GM06990 (cell line): ENCODE data around the gene C4orf17.

Experiments used
- DNase-seq: peaks from one replicate; pipeline ENCODE4 v3.0.0-alpha.2; 2011; ENCODE audit not compliant: insufficient read length; ENCODE audit errors: extremely low read depth
- H3K27me3 ChIP-seq: replicated peaks from 2 replicates; pipeline ENCODE4 v1.6.0; 2011; ENCODE audit warnings: low read length; ENCODE audit not compliant: control insufficient read depth, insufficient read depth
- H3K36me3 ChIP-seq: 2 replicates; pipeline ENCODE4 v1.5.1; 2011; ENCODE audit warnings: low read length; ENCODE audit not compliant: control insufficient read depth, insufficient read depth
- H3K4me3 ChIP-seq: replicated peaks from 2 replicates; pipeline ENCODE4 v1.5.1; 2011; ENCODE audit warnings: low read depth, mild to moderate bottlenecking, control low read depth, low read length
- TF ChIP-seq, protein P1 (sequence below): IDR thresholded peaks from 2 replicates; pipeline ENCODE4 v1.5.1; 2011; ENCODE audit warnings: low read length, control low read depth, mild to moderate bottlenecking, inconsistent platforms; ENCODE audit not compliant: insufficient read depth, poor library complexity, severe bottlenecking

Gene C4orf17

DNA sequence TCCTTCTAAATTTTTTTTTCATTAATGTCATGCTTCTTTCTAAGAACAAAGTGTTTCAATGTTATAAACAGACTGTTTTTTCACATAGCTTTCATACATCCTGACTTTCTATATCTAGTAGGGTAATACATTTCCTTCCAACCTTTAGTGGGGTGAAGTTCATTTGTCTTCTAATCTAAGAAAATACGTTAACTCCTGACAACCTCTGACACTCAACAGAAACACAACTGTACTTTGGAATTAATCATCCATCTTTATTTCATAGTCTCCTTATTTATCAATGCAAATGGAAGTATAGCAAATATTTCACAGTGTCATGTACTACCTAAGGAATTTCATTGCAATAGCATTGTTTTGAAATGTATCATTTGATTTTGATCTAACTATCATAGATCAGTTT lies 61.1 kb downstream of the C4orf17 start:
- TF ChIP-seq, protein P1, sequence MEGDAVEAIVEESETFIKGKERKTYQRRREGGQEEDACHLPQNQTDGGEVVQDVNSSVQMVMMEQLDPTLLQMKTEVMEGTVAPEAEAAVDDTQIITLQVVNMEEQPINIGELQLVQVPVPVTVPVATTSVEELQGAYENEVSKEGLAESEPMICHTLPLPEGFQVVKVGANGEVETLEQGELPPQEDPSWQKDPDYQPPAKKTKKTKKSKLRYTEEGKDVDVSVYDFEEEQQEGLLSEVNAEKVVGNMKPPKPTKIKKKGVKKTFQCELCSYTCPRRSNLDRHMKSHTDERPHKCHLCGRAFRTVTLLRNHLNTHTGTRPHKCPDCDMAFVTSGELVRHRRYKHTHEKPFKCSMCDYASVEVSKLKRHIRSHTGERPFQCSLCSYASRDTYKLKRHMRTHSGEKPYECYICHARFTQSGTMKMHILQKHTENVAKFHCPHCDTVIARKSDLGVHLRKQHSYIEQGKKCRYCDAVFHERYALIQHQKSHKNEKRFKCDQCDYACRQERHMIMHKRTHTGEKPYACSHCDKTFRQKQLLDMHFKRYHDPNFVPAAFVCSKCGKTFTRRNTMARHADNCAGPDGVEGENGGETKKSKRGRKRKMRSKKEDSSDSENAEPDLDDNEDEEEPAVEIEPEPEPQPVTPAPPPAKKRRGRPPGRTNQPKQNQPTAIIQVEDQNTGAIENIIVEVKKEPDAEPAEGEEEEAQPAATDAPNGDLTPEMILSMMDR = no peak
- Histone ChIP-seq H3K4me3 (no peak overlapping the region), H3K27me3 (no peaks in the 10 kb centered on the region), H3K36me3 (no peaks in the 10 kb centered on the region)
- no peak for DNase-seq

DNA sequence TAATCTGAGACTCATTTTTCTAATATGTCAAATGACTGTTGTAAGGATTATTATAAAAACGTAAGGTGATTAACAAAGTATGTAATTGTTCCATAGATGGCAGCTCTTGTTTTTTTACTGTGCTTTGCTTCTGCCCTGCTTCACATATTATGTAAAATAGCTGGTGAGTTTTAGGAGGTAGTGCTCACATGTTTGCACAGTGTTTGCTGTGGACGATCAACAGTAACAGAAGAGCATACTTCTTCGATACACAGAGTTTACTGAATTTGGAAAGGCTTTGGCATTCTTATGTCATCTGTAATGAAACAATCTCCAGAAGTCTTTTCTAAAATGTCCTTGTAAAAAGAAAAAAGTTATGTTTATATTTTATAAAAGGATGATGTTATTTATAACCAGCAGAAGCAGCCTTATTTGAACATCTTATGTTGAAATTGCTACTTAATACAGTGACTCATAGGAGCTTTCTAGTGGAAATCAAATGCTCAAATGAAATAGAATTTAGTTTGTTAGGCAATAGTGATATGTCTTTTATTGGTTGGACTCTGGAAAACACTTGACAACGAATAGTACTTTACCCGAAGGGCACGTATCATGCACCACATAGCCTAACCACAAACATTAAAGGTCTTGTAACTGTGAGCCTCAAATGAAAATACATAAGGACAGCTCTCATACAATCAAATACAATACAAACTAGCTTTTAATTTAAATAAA lies 61.9 kb downstream of the C4orf17 start:
- Histone ChIP-seq H3K27me3 (no peaks in the 10 kb centered on the region), H3K36me3 (no peaks in the 10 kb centered on the region), H3K4me3 (no peak overlapping the region)
- TF ChIP-seq, protein P1 = no peak
- DNase-seq = no peak

DNA sequence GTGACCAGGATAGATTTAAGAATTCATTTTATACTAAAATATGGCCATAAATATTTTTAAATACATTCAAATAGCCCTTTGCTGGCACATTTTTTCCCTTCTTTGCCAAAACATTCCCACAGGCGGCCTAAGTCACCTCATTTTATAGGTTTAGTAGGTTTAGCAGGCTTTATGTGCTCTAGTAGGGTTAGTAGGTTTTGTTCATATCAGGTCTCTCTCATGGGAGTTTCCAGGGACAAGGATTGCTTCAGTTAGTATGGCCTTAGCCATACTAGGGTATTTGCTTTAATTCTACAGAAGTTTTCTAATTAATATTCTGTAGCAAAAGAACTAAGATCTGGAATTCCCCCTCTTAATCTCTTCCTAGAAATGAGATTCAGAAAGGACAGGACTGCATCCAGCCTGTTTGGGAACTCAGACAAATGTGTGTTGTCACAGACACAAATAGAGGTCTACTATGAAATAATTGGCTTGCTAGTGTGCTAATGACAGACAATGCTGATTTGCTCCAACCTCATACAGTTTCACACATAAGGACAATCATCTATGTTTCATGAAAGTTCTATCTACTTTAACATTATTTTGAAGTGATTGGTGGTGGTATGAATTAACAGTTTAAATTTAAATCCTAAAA lies 63.0 kb downstream of the C4orf17 start:
- Histone ChIP-seq H3K36me3 (no peaks in the 10 kb centered on the region), H3K4me3 (no peak overlapping the region), H3K27me3 (no peaks in the 10 kb centered on the region)
- TF ChIP-seq, protein P1 = no peak
- no peak for DNase-seq

DNA sequence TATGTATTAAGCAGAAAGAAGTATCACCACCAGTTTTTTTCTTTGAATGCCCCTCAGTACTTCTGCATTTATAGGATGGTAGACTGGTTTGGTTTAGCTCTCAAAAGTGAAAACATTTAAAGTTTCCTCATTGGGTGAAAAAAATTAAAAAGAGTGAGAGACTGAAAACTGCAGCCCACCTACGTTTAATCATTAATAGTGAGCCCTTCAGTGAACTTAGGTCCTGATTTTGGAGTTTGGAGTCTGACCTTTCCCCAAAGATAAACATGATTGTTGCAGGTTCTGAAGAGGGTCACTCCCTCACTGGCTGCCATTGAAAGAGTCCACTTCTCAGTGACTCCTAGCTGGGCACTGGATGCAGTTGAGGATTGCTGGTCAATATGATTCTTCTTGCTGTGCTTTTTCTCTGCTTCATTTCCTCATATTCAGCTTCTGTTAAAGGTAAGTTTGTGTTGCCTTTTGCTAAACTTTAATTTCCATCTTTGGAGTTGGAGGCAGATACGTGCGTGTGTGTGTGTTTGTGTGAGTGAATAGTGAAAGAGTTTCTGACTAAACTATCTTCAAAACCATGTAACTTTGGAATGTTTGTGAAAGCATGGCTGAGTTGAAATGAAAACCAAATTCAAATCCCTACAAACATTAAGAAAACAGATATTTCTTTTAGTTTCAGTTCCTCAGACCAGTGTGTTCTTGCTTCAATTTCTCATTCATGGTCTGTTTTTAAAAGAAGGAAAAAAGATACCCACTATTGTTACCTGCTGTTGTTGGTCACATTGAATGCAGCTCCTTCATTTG lies 63.9 kb downstream of the C4orf17 start, which contains the start of gene MTTP:
Gene MTTP, plus strand, starts transcription at position 295 of the 795 bp plus-strand sequence. Its CDS starts 86 bp downstream, at position 381.
- Histone ChIP-seq H3K27me3 (no peaks in the 10 kb centered on the region), H3K36me3 (no peaks in the 10 kb centered on the region), H3K4me3 (no peak within 1 kb of the TSS)
- peak; percentile 24 for DNase-seq
- TF ChIP-seq, protein P1 = no peak

DNA sequence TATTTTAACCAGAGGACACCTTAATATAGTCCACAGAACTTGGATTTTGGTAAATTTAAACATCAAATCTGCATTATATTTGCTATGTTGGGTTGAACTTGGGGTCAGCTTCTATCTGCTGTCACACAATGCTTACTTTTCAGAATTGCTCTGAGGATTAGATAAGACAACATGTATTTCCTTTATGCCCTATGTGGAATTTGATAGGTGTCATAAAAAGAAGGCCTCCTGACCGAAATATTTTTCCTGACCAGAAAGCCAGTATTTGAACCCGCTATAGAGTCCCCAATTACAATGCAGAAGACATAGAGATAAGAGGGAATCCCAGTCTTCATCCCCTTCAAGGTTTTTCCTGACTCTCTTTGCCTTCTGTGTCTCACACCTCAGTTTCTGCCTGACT lies 67.9 kb downstream of the C4orf17 start:
- Histone ChIP-seq H3K27me3 (no peaks in the 10 kb centered on the region), H3K36me3 (no peaks in the 10 kb centered on the region), H3K4me3 (no peak overlapping the region)
- TF ChIP-seq, protein P1 = no peak
- no peak for DNase-seq
